H9 (cell line): ENCODE data around the gene RAF1. TPM values are rescaled to one million over a fixed set of nuclear protein-coding genes. Genes with fewer than 3 reads are reported as not detected.

Experiments
- DNase-seq: peaks from one replicate; pipeline ENCODE4 v3.0.0-alpha.2; 2017
- H2AFZ ChIP-seq: one replicate; pipeline ENCODE4 v1.6.1; 2013; ENCODE audit warnings: mild to moderate bottlenecking, low read length, control low read depth, moderate library complexity
- H2AK5ac ChIP-seq: 2 replicates; pipeline ENCODE4 v1.6.1; 2013; ENCODE audit warnings: low read length, control low read depth, mixed read lengths; ENCODE audit not compliant: insufficient read length
- H2BK120ac ChIP-seq: one replicate; pipeline ENCODE4 v1.6.1; 2013; ENCODE audit warnings: low read depth, mild to moderate bottlenecking, low read length, control low read depth, inconsistent platforms; ENCODE audit not compliant: poor library complexity, severe bottlenecking
- H2BK12ac ChIP-seq: 2 replicates; pipeline ENCODE4 v1.6.1; 2013; ENCODE audit warnings: low read length, control low read depth, mixed read lengths, low read depth; ENCODE audit not compliant: insufficient read length
- H2BK15ac ChIP-seq: 2 replicates; pipeline ENCODE4 v1.6.1; 2013; ENCODE audit warnings: low read depth, low read length, control low read depth
- H2BK20ac ChIP-seq: one replicate; pipeline ENCODE4 v1.6.1; 2013; ENCODE audit warnings: low read depth, mild to moderate bottlenecking, low read length, control low read depth, inconsistent platforms; ENCODE audit not compliant: poor library complexity, severe bottlenecking
- H2BK5ac ChIP-seq: 2 replicates; pipeline ENCODE4 v1.6.1; 2013; ENCODE audit warnings: low read length, control low read depth, mixed read lengths; ENCODE audit not compliant: insufficient read length
- H3K14ac ChIP-seq: 2 replicates; pipeline ENCODE4 v1.6.1; 2013; ENCODE audit warnings: low read length, control low read depth; ENCODE audit not compliant: insufficient read depth
- H3K18ac ChIP-seq: 2 replicates; pipeline ENCODE4 v1.6.1; 2013; ENCODE audit warnings: low read depth, mild to moderate bottlenecking, mixed read lengths, low read length, control low read depth; ENCODE audit not compliant: insufficient read length
- H3K23ac ChIP-seq: 2 replicates; pipeline ENCODE4 v1.6.1; 2013; ENCODE audit warnings: low read length, control low read depth, mixed read lengths, low read depth; ENCODE audit not compliant: insufficient read length
- H3K23me2 ChIP-seq: 2 replicates; pipeline ENCODE4 v1.6.1; 2013; ENCODE audit warnings: low read depth, mild to moderate bottlenecking, mixed read lengths, low read length, control low read depth; ENCODE audit not compliant: insufficient read length, poor library complexity, severe bottlenecking
- H3K27ac ChIP-seq: 2 replicates; pipeline ENCODE4 v1.5.1; 2013; ENCODE audit warnings: low read length, control low read depth, mixed read lengths, low read depth; ENCODE audit not compliant: insufficient read length
- H3K27me3 ChIP-seq: 2 replicates; pipeline ENCODE4 v1.6.1; 2013; ENCODE audit warnings: low read length, control low read depth, inconsistent platforms; ENCODE audit not compliant: insufficient read depth
- H3K4ac ChIP-seq: 2 replicates; pipeline ENCODE4 v1.6.1; 2013; ENCODE audit warnings: low read depth, mild to moderate bottlenecking, control low read depth, inconsistent platforms, low read length, moderate library complexity
- H3K4me1 ChIP-seq: 2 replicates; pipeline ENCODE4 v1.6.1; 2013; ENCODE audit warnings: low read length, control low read depth, inconsistent platforms; ENCODE audit not compliant: insufficient read depth
- H3K4me2 ChIP-seq: 2 replicates; pipeline ENCODE4 v1.6.1; 2013; ENCODE audit warnings: low read length, control low read depth, mixed read lengths; ENCODE audit not compliant: insufficient read length, insufficient read depth
- H3K56ac ChIP-seq: 2 replicates; pipeline ENCODE4 v1.6.1; 2013; ENCODE audit warnings: low read depth, mild to moderate bottlenecking, mixed read lengths, low read length, control low read depth; ENCODE audit not compliant: insufficient read length
- H3K79me1 ChIP-seq: 2 replicates; pipeline ENCODE4 v1.6.1; 2013; ENCODE audit warnings: low read depth, mild to moderate bottlenecking, moderate library complexity, low read length, control low read depth, inconsistent platforms; ENCODE audit not compliant: insufficient read depth, poor library complexity, severe bottlenecking
- H3K79me2 ChIP-seq: 2 replicates; pipeline ENCODE4 v1.6.1; 2013; ENCODE audit warnings: low read length, control low read depth, inconsistent platforms; ENCODE audit not compliant: insufficient read depth
- H3K9ac ChIP-seq: 2 replicates; pipeline ENCODE4 v1.6.1; 2013; ENCODE audit warnings: low read length, control low read depth, mixed read lengths; ENCODE audit not compliant: insufficient read length; ENCODE audit errors: extremely low read depth
- H3K9me3 ChIP-seq: one replicate; pipeline ENCODE4 v1.6.1; 2013; ENCODE audit warnings: low read depth, low read length, inconsistent platforms; ENCODE audit not compliant: control insufficient read depth
- H3T11ph ChIP-seq: one replicate; pipeline ENCODE4 v1.6.1; 2013; ENCODE audit warnings: mild to moderate bottlenecking, low read length, control low read depth, inconsistent platforms
- H4K20me1 ChIP-seq: one replicate; pipeline ENCODE4 v1.6.1; 2013; ENCODE audit not compliant: control insufficient read depth, insufficient read length, insufficient read depth
- H4K5ac ChIP-seq: 2 replicates; pipeline ENCODE4 v1.6.1; 2013; ENCODE audit warnings: low read depth, mild to moderate bottlenecking, mixed read lengths, low read length, control low read depth; ENCODE audit not compliant: insufficient read length
- H4K8ac ChIP-seq: replicated peaks from 2 replicates; pipeline ENCODE4 v1.6.1; 2013; ENCODE audit warnings: low read length, control low read depth, mixed read lengths, low read depth; ENCODE audit not compliant: insufficient read length
- H4K91ac ChIP-seq: 2 replicates; pipeline ENCODE4 v1.6.1; 2013; ENCODE audit warnings: low read depth, mild to moderate bottlenecking, moderate library complexity, mixed read lengths, low read length, control low read depth; ENCODE audit not compliant: insufficient read length
- H3K27ac Mint-ChIP-seq, 3 experiments: 2 replicates in 2 of 3; 3 replicates in 1 of 3; pipeline ENCODE4 v1.8.0; 2020 to 2021; ENCODE audit warnings: mixed read lengths in 3 of 3, mild to moderate bottlenecking in 1 of 3, moderate library complexity in 1 of 3
- H3K27me3 Mint-ChIP-seq: 2 replicates; pipeline ENCODE4 v1.8.0; 2021; ENCODE audit warnings: low read depth, mild to moderate bottlenecking, moderate library complexity, mixed read lengths
- H3K36me3 Mint-ChIP-seq, 3 experiments: 2 replicates in 2 of 3; 3 replicates in 1 of 3; pipeline ENCODE4 v1.8.0; 2020 to 2021; ENCODE audit warnings: low read depth in 3 of 3, mixed read lengths in 3 of 3; ENCODE audit not compliant: insufficient read depth in 1 of 3
- H3K4me1 Mint-ChIP-seq, 2 experiments: 2 replicates each; pipeline ENCODE4 v1.8.0; 2020; ENCODE audit warnings: mixed read lengths in 2 of 2
- H3K4me3 Mint-ChIP-seq, 2 experiments: 2 replicates in 1 of 2; 3 replicates in 1 of 2; pipeline ENCODE4 v1.8.0; 2020 to 2021; ENCODE audit warnings: mild to moderate bottlenecking in 2 of 2, mixed read lengths in 2 of 2, moderate library complexity in 1 of 2
- H3K9me3 Mint-ChIP-seq, 2 experiments: 2 replicates in 1 of 2; 3 replicates in 1 of 2; pipeline ENCODE4 v1.8.0; 2020; ENCODE audit warnings: mild to moderate bottlenecking in 2 of 2, mixed read lengths in 2 of 2, moderate library complexity in 1 of 2
- CTCF ChIP-seq: fragments of 200-600 bp; sonication (generic); conservative IDR thresholded peaks from 3 replicates; pipeline ENCODE4 v1.8.0; 2021; ENCODE audit warnings: antibody characterized with exemption, mild to moderate bottlenecking
- WGBS: extraction: QIAGEN DNeasy Blood & Tissue Kit; methylation state at CpG from one replicate; pipeline ENCODE4 v1.1.7; 2013; ENCODE audit warnings: missing lambda C conversion rate, low lambda C conversion rate, mixed read lengths; ENCODE audit not compliant: insufficient read length; ENCODE audit errors: extremely low coverage; 5-methylcytosine and 5-hydroxymethylcytosine counted together
- total RNA-seq: library from RNA; stranded (reverse); gene quantifications from 2 replicates; pipeline ENCODE4 v1.2.1, GENCODE V29; 2021

RAF1 gene
- total RNA-seq, 1 experiment from 2014 or later: 112 TPM

- no peak overlapping the region for H4K91ac ChIP-seq
- no peak overlapping the region for H3K18ac ChIP-seq
- no peaks in the 10 kb centered on the region for H3K4me1 ChIP-seq
- H3K9ac ChIP-seq: no peak overlapping the region
- peaks cover 8 to 9% of the 10 kb centered on the region in 2 experiments for H3K4me1 Mint-ChIP-seq
- no peak overlapping the region for H4K8ac ChIP-seq
- H3K23me2 ChIP-seq: peaks cover 6% of the 10 kb centered on the region
- no peak overlapping the region for H2BK15ac ChIP-seq
- H2AK5ac ChIP-seq: no peak overlapping the region
- no peak overlapping the region for H4K5ac ChIP-seq
- H3K23ac ChIP-seq: no peak overlapping the region
- no peak for TF ChIP-seq CTCF
- no peak overlapping the region for H3K27ac Mint-ChIP-seq
- no peak overlapping the region for H2BK5ac ChIP-seq
- no peak overlapping the region for H2BK120ac ChIP-seq
- no peak overlapping the region for H3K4me2 ChIP-seq
- no peaks in the 10 kb centered on the region for H3K79me2 ChIP-seq
- no peaks in the 10 kb centered on the region for H3K79me1 ChIP-seq
- no peaks in the 10 kb centered on the region for H3K27me3 ChIP-seq
- no peak overlapping the region for H3K4ac ChIP-seq
- WGBS: no CpG with 5 or more reads among the region's 7 CpGs
- H3K27ac ChIP-seq: no peak overlapping the region
- H4K20me1 ChIP-seq: no peaks in the 10 kb centered on the region
- no peaks in the 10 kb centered on the region for H3K36me3 Mint-ChIP-seq
- H3T11ph ChIP-seq: no peak overlapping the region
- peaks cover 13% of the 10 kb centered on the region for H3K27me3 Mint-ChIP-seq
- H3K56ac ChIP-seq: no peak overlapping the region
- no peak overlapping the region for H3K4me3 Mint-ChIP-seq
- H2BK20ac ChIP-seq: no peak overlapping the region
- no peak overlapping the region for H3K14ac ChIP-seq
- no peaks in the 10 kb centered on the region for H3K9me3 ChIP-seq
- no peaks in the 10 kb centered on the region for H3K9me3 Mint-ChIP-seq
- no peak for DNase-seq
- H2BK12ac ChIP-seq: no peak overlapping the region
- no peak overlapping the region for H2AFZ ChIP-seq
These were observed 113.8 kb downstream of the RAF1 start for GRCh38 chr3:12549971-12550760.
